Measurements from ENCODE around the gene AMPD2. TPM values are rescaled to one million over a fixed set of nuclear protein-coding genes. Genes with fewer than 3 reads are reported as not detected.

The AMPD2 gene
- total and polyA plus RNA-seq, 9 of the 15 experiments (the other 6 are each of a cell fraction or from before 2014, with no cell fraction given): 2.0 to 77.7 (median 28.2) TPM

DNA sequence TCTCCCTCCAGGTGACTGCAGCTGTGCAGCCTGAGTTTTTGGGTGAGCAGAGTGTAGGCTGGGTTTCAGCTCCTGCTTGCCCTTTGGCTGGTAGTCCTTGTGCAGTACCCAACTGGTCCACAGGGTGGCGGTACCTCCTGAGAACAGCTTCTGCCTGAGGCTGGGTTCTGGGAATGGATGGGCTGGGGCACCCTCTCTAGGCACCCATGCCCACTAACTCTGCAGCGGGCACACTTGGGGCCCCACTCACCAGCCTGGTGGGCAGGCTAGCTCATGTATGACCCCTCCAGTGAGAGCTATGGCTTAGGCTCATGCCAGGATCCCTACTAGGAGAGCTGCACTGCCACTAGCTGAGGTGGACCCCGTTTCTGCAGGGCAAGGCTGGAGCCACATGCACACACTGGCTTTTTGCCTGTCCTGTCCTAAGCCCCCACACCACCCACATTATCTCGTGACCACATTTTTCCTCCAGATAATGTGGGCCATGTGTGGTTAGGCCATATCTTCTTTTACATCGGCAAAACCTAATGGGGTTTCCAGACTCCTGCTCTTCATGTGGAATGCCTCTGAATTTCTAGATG lies 20.7 kb downstream of the AMPD2 start (continued):
- no peak for TF ChIP-seq CHD1 (IDR thresholded peaks at IDR 0.05; ENCODE audit: low read length)
- no peak for TF ChIP-seq ZNF445 (CRISPR knock-in tag; IDR thresholded peaks at IDR 0.05; ENCODE audit: low read depth)
- TF ChIP-seq, protein P1, sequence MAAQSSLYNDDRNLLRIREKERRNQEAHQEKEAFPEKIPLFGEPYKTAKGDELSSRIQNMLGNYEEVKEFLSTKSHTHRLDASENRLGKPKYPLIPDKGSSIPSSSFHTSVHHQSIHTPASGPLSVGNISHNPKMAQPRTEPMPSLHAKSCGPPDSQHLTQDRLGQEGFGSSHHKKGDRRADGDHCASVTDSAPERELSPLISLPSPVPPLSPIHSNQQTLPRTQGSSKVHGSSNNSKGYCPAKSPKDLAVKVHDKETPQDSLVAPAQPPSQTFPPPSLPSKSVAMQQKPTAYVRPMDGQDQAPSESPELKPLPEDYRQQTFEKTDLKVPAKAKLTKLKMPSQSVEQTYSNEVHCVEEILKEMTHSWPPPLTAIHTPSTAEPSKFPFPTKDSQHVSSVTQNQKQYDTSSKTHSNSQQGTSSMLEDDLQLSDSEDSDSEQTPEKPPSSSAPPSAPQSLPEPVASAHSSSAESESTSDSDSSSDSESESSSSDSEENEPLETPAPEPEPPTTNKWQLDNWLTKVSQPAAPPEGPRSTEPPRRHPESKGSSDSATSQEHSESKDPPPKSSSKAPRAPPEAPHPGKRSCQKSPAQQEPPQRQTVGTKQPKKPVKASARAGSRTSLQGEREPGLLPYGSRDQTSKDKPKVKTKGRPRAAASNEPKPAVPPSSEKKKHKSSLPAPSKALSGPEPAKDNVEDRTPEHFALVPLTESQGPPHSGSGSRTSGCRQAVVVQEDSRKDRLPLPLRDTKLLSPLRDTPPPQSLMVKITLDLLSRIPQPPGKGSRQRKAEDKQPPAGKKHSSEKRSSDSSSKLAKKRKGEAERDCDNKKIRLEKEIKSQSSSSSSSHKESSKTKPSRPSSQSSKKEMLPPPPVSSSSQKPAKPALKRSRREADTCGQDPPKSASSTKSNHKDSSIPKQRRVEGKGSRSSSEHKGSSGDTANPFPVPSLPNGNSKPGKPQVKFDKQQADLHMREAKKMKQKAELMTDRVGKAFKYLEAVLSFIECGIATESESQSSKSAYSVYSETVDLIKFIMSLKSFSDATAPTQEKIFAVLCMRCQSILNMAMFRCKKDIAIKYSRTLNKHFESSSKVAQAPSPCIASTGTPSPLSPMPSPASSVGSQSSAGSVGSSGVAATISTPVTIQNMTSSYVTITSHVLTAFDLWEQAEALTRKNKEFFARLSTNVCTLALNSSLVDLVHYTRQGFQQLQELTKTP (IDR thresholded peaks at IDR 0.05; ENCODE audit: low read depth in 1 of 2, partially characterized antibody in 2 of 2): no peak
- TF ChIP-seq, protein P2, sequence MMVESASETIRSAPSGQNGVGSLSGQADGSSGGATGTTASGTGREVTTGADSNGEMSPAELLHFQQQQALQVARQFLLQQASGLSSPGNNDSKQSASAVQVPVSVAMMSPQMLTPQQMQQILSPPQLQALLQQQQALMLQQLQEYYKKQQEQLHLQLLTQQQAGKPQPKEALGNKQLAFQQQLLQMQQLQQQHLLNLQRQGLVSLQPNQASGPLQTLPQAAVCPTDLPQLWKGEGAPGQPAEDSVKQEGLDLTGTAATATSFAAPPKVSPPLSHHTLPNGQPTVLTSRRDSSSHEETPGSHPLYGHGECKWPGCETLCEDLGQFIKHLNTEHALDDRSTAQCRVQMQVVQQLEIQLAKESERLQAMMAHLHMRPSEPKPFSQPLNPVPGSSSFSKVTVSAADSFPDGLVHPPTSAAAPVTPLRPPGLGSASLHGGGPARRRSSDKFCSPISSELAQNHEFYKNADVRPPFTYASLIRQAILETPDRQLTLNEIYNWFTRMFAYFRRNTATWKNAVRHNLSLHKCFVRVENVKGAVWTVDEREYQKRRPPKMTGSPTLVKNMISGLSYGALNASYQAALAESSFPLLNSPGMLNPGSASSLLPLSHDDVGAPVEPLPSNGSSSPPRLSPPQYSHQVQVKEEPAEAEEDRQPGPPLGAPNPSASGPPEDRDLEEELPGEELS (CRISPR knock-in tag; IDR thresholded peaks at IDR 0.05; ENCODE audit: borderline replicate concordance): no peak
- TF ChIP-seq THRAP3 (IDR thresholded peaks at IDR 0.05; ENCODE audit: borderline replicate concordance): no peak
- TF ChIP-seq HLTF (IDR thresholded peaks at IDR 0.05): no peak
- no peak for TF ChIP-seq MTF1 (CRISPR knock-in tag; IDR thresholded peaks at IDR 0.05; ENCODE audit: borderline replicate concordance)
- peak; percentile 42; the same call in 1 of the 2 replicates for TF ChIP-seq OTX1 (CRISPR knock-in tag; IDR thresholded peaks at IDR 0.05)
- TF ChIP-seq HDAC1 (IDR thresholded peaks at IDR 0.05): no peak
- peak; percentile 90 for TF ChIP-seq SMC3 (conservative IDR thresholded peaks at IDR 0.05; ENCODE audit: insufficient read depth, low read depth, low read length)
- no peak for TF ChIP-seq HNRNPUL1 (IDR thresholded peaks at IDR 0.05; ENCODE audit: low read length)
- TF ChIP-seq POLR2AphosphoS5 (IDR thresholded peaks at IDR 0.05; ENCODE audit: control insufficient read depth, insufficient read depth, low read depth, low read length): no peak
- no peak; the same call in 1 of the 2 replicates for TF ChIP-seq EGR1 (conservative IDR thresholded peaks at IDR 0.05)
- TF ChIP-seq, protein P3, sequence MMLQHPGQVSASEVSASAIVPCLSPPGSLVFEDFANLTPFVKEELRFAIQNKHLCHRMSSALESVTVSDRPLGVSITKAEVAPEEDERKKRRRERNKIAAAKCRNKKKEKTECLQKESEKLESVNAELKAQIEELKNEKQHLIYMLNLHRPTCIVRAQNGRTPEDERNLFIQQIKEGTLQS (IDR thresholded peaks at IDR 0.05): no peak
- TF ChIP-seq, protein P3 (CRISPR knock-in tag; conservative IDR thresholded peaks at IDR 0.05): no peak; the same call in 1 of the 2 replicates
- TF ChIP-seq, protein P4, sequence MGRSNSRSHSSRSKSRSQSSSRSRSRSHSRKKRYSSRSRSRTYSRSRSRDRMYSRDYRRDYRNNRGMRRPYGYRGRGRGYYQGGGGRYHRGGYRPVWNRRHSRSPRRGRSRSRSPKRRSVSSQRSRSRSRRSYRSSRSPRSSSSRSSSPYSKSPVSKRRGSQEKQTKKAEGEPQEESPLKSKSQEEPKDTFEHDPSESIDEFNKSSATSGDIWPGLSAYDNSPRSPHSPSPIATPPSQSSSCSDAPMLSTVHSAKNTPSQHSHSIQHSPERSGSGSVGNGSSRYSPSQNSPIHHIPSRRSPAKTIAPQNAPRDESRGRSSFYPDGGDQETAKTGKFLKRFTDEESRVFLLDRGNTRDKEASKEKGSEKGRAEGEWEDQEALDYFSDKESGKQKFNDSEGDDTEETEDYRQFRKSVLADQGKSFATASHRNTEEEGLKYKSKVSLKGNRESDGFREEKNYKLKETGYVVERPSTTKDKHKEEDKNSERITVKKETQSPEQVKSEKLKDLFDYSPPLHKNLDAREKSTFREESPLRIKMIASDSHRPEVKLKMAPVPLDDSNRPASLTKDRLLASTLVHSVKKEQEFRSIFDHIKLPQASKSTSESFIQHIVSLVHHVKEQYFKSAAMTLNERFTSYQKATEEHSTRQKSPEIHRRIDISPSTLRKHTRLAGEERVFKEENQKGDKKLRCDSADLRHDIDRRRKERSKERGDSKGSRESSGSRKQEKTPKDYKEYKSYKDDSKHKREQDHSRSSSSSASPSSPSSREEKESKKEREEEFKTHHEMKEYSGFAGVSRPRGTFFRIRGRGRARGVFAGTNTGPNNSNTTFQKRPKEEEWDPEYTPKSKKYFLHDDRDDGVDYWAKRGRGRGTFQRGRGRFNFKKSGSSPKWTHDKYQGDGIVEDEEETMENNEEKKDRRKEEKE (IDR thresholded peaks at IDR 0.05; ENCODE audit: borderline replicate concordance in 1 of 2, control insufficient read depth in 1 of 2, low read depth in 2 of 2, low read length in 1 of 2): no peak
- TF ChIP-seq CREB1 (IDR thresholded peaks at IDR 0.05): no peak
- TF ChIP-seq CREB1 (CRISPR knock-in tag; IDR thresholded peaks at IDR 0.05): no peak
